BLaER1 treated with 17β-estradiol and CSF1 and Interleukin-3, amounts not matched to agents 10 nM and 100 nM (cell line): ENCODE data around the gene OGA.
A peak's percentile ranks its signal among the peaks of the same experiment; 100 is the strongest.

Experiments
- H3K27ac ChIP-seq, 11 experiments: shearing (Covaris generic); formaldehyde crosslinking; 2 replicates each; pipeline ENCODE4 v1.8.1; 2022
- H3K27me3 ChIP-seq, 11 experiments: shearing (Covaris generic); formaldehyde crosslinking; 2 replicates each; pipeline ENCODE4 v1.8.1; 2022
- H3K36me3 ChIP-seq, 11 experiments: shearing (Covaris generic); formaldehyde crosslinking; 2 replicates each; pipeline ENCODE4 v1.8.1; 2022
- H3K4me1 ChIP-seq, 10 experiments: shearing (Covaris generic); formaldehyde crosslinking; 2 replicates each; pipeline ENCODE4 v1.8.1; 2022
- H3K4me2 ChIP-seq, 11 experiments: shearing (Covaris generic); formaldehyde crosslinking; 2 replicates each; pipeline ENCODE4 v1.8.1; 2022
- H3K4me3 ChIP-seq, 10 experiments: shearing (Covaris generic); formaldehyde crosslinking; 2 replicates each; pipeline ENCODE4 v1.8.1; 2022
- H3K9ac ChIP-seq, 11 experiments: shearing (Covaris generic); formaldehyde crosslinking; 2 replicates each; pipeline ENCODE4 v1.8.1; 2022
- H3K9me3 ChIP-seq, 11 experiments: shearing (Covaris generic); formaldehyde crosslinking; replicated peaks in 1 of 11; 2 replicates each; pipeline ENCODE4 v1.8.1; 2022
- H4K20me1 ChIP-seq, 11 experiments: shearing (Covaris generic); formaldehyde crosslinking; 2 replicates each; pipeline ENCODE4 v1.8.1; 2022
- Cebpa-rat ChIP-seq, 11 experiments: shearing (Covaris generic); IDR thresholded peaks; 2 replicates each; pipeline ENCODE4 v1.8.1; 2022

The OGA gene

GRCh38 chr10:101782811-101783735 is 35.2 kb downstream of the OGA start, which contains the start of gene NPM3:
Gene NPM3, minus strand, starts transcription at chr10:101783446. Its CDS starts 56 bp downstream, at chr10:101783390.
- H4K20me1 ChIP-seq = peaks cover 26 to 52% (median 31%) of the 10 kb centered on the region in 11 experiments; a peak in 20 of 22 replicates
- peaks cover 23 to 29% (median 26%) of the 10 kb centered on the region in 11 experiments for H3K27me3 ChIP-seq
- H3K27ac ChIP-seq = peak within 1 kb of the TSS; percentile 60 to 87 (median 78); a peak in 21 of 22 replicates
- H3K4me3 ChIP-seq = peak within 1 kb of the TSS; percentile 78 to 92 (median 86)
- peak within 1 kb of the TSS; percentile 75 to 93 (median 88) for H3K9ac ChIP-seq
- peak within 1 kb of the TSS; percentile 89 to 99 (median 97) for H3K4me2 ChIP-seq
- peaks cover 46 to 54% (median 51%) of the 10 kb centered on the region in 10 experiments for H3K4me1 ChIP-seq
- no peaks in the 10 kb centered on the region; a peak in 1 of 22 replicates for H3K9me3 ChIP-seq
- TF ChIP-seq Cebpa-rat (IDR thresholded peaks at IDR 0.05) = no peak
- H3K36me3 ChIP-seq = peaks cover 31 to 48% (median 43%) of the 10 kb centered on the region in 11 experiments

DNA sequence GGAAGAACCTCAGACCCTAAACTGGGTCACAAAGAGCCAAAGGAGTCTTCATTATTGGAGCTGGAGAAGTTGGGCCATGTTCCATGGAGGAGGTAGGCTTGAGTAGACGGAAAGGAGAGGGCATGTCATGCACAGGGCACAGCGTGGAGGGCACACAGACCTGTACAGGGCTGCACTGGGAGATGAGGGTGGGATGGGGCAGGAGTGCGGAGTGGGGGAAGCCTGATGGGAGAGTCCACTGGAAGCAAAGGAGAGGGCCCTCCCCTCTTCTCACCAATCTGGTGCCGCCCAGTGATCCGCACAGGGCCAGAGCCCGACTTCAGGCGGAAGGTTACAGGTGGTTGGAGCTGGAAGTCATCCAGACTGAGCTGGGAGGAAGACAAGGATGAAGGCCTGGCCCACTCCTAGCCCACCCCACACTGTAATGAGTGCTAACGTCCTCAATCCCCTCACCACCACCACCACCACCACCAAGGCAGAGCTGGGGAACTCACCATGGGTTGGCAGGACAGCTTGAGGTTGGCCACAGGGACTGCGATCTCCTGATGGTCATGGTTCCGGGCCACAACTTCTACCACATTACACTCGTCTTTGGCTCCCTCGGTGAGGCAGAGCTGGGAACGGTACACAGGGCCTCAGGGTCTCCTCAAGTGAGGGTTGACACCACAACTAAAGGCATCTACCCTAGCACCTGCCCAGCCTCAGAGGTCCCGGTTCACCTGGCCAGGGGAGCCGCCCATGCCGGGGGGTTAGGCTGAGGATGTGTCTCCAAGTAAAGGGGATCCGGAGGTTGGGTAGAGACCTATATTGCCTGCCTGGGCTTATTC is 36.0 kb downstream of the OGA start:
- Histone ChIP-seq H4K20me1 (peaks cover 24 to 50% (median 39%) of the 10 kb centered on the region in 11 experiments; a peak in 20 of 22 replicates), H3K27ac (peak overlapping the region in 10 of 11 experiments; percentile 65 to 87 (median 80); a peak in 20 of 22 replicates)
- TF ChIP-seq Cebpa-rat (IDR thresholded peaks at IDR 0.05) = no peak

GRCh38 chr10:101781655-101781983 is 36.6 kb downstream of the OGA start:
- Histone ChIP-seq H3K4me3 (peak overlapping the region in 8 of 10 experiments; percentile 78 to 92 (median 88); a peak in 10 of 20 replicates), H3K4me2 (peak overlapping the region; percentile 89 to 99 (median 97)), H3K36me3 (peaks cover 17 to 43% (median 29%) of the 10 kb centered on the region in 11 experiments), H4K20me1 (peaks cover 19 to 56% (median 45%) of the 10 kb centered on the region in 11 experiments; a peak in 20 of 22 replicates), H3K9me3 (no peaks in the 10 kb centered on the region; a peak in 1 of 22 replicates), H3K27ac (no peak overlapping the region), H3K4me1 (peaks cover 46 to 54% (median 51%) of the 10 kb centered on the region in 10 experiments), H3K9ac (peak overlapping the region in 10 of 11 experiments; percentile 75 to 93 (median 88); a peak in 11 of 22 replicates), H3K27me3 (peaks cover 38 to 43% (median 40%) of the 10 kb centered on the region in 11 experiments)
- no peak for TF ChIP-seq Cebpa-rat (IDR thresholded peaks at IDR 0.05)

More for the DNA sequence above, 36.0 kb downstream of the OGA start:
- Histone ChIP-seq H3K4me2 (peak overlapping the region; percentile 89 to 99 (median 97)), H3K9me3 (no peaks in the 10 kb centered on the region; a peak in 1 of 22 replicates), H3K4me3 (peak overlapping the region; percentile 78 to 92 (median 86)), H3K4me1 (peaks cover 46 to 54% (median 51%) of the 10 kb centered on the region in 10 experiments), H3K9ac (peak overlapping the region; percentile 75 to 93 (median 88)), H3K36me3 (peaks cover 23 to 46% (median 35%) of the 10 kb centered on the region in 11 experiments), H3K27me3 (peaks cover 32 to 37% (median 35%) of the 10 kb centered on the region in 11 experiments)

GRCh38 chr10:101780818-101781654 is 37.2 kb downstream of the OGA start:
- Histone ChIP-seq H4K20me1 (peaks cover 14 to 60% (median 48%) of the 10 kb centered on the region in 11 experiments; a peak in 20 of 22 replicates), H3K9me3 (no peaks in the 10 kb centered on the region; a peak in 1 of 22 replicates), H3K27me3 (peaks cover 43 to 48% (median 46%) of the 10 kb centered on the region in 11 experiments), H3K27ac (no peak overlapping the region), H3K9ac (peak overlapping the region in 1 of 11 experiments; percentile 90; a peak in 1 of 22 replicates), H3K4me2 (peak overlapping the region; percentile 89 to 99 (median 97); a peak in 21 of 22 replicates), H3K4me1 (peaks cover 46 to 54% (median 51%) of the 10 kb centered on the region in 10 experiments), H3K4me3 (0 out of 20 replicates have a peak overlapping the region, but pooled peaks of 2 of the 10 experiments have one; percentile 90 to 92), H3K36me3 (peaks cover 11 to 37% (median 23%) of the 10 kb centered on the region in 11 experiments)
- no peak for TF ChIP-seq Cebpa-rat (IDR thresholded peaks at IDR 0.05)

DNA sequence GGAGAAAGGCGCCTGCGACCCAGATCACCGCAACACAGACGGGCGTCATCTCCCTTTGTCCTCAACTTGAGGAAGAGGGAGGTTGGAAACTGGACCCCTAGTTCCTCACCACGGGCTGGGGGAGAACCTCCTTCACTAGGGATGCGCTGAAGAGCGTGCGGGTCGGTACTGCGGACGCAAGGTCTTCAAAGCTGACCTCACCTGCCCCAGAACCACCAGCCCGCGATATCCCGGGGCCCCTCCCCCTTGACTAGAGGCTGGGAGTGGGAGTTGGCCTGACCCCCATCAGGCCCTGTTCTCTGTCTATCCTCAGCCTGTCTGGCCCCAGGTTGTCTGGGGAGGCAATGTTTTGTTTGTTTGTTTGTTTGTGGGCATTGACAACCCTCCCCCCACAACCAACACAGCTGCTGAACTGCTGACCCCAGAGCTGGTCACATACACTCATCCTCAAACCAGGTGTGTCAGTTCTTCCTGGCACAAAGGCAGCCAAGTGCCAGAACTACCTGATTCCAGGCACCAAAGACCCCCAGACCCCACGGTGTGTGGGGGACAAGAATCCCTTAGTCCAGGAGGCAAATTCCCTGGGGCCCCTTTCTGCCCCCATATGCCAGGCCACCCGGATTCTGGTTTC is 37.9 kb downstream of the OGA start:
- TF ChIP-seq Cebpa-rat (IDR thresholded peaks at IDR 0.05) = no peak
- Histone ChIP-seq H3K4me3 (peak overlapping the region in 7 of 10 experiments; percentile 44 to 65 (median 53); a peak in 12 of 20 replicates), H3K4me1 (peaks cover 46 to 54% (median 51%) of the 10 kb centered on the region in 10 experiments)

GRCh38 chr10:101779544-101780186 is 38.6 kb downstream of the OGA start:
- Histone ChIP-seq H3K36me3 (peaks cover 0 to 24% (median 10%) of the 10 kb centered on the region in 11 experiments; a peak in 12 of 22 replicates), H3K9me3 (no peaks in the 10 kb centered on the region; a peak in 1 of 22 replicates), H3K4me1 (peaks cover 46 to 54% (median 51%) of the 10 kb centered on the region in 10 experiments), H4K20me1 (peaks cover 6 to 68% (median 56%) of the 10 kb centered on the region in 11 experiments; a peak in 20 of 22 replicates), H3K27ac (no peak overlapping the region), H3K9ac (peak overlapping the region in 10 of 11 experiments; percentile 9 to 58 (median 40); a peak in 13 of 22 replicates), H3K27me3 (peaks cover 55 to 61% (median 58%) of the 10 kb centered on the region in 11 experiments), H3K4me2 (peak overlapping the region; percentile 77 to 97 (median 90)), H3K4me3 (peak overlapping the region; percentile 44 to 65 (median 52))
- no peak for TF ChIP-seq Cebpa-rat (IDR thresholded peaks at IDR 0.05)

More for the DNA sequence above, 37.9 kb downstream of the OGA start:
- H3K27me3 ChIP-seq = peaks cover 49 to 55% (median 52%) of the 10 kb centered on the region in 11 experiments
- H3K27ac ChIP-seq = no peak overlapping the region
- no peaks in the 10 kb centered on the region; a peak in 1 of 22 replicates for H3K9me3 ChIP-seq
- peak overlapping the region in 6 of 11 experiments; percentile 6 to 58 (median 22); a peak in 3 of 22 replicates for H3K9ac ChIP-seq
- peak overlapping the region; percentile 77 to 97 (median 90) for H3K4me2 ChIP-seq
- peaks cover 8 to 62% (median 50%) of the 10 kb centered on the region in 11 experiments; a peak in 20 of 22 replicates for H4K20me1 ChIP-seq
- H3K36me3 ChIP-seq = peaks cover 5 to 30% (median 16%) of the 10 kb centered on the region in 11 experiments; a peak in 17 of 22 replicates
